ENCODE data around the gene MTG2. TPM values are rescaled to one million over a fixed set of nuclear protein-coding genes. Genes with fewer than 3 reads are reported as not detected.
A peak's percentile ranks its signal among the peaks of the same experiment; 100 is the strongest.

MTG2 gene
- total and polyA plus RNA-seq, 7 donors: 25.0 to 56.5 (median 40.4) TPM

GRCh38 chr20:62186096-62186426 is 3.2 kb downstream of the MTG2 start:
- Histone ChIP-seq H3K27me3 (ENCODE audit: insufficient read depth in 3 of 3, low read length in 2 of 3) (no peaks in the 10 kb centered on the region), H3K36me3 (ENCODE audit: insufficient read depth in 1 of 2, low read depth in 1 of 2) (peaks cover 0 to 26% of the 10 kb centered on the region in 2 donors), H3K4me1 (peaks cover 13% of the 10 kb centered on the region), H3K4me3 (no peak overlapping the region), H3K9me3 (no peaks in the 10 kb centered on the region), H3K27ac (no peak overlapping the region)
- ATAC-seq (no peak), DNase-seq (no peak)
- intact Hi-C loops (cut with DNase I): loop anchor here (10.0 kb wide), 1 partner anchor 199 kb away; the partner anchor contains the start of gene RPS21 (in 2 of the 2)
- 72 to 87% (median 73%) methylated on average over 3 of the region's 3 CpGs for WGBS, 3 donors
- no peak for TF ChIP-seq CTCF (IDR thresholded peaks at IDR 0.05)

- intact Hi-C loops (cut with DNase I): loop anchor here (10.0 kb wide), 1 partner anchor 198 kb away; the partner anchor contains the start of gene RPS21 (in 2 of the 2)
- 73 to 79% (median 74%) methylated on average over 13 of the region's 13 CpGs for WGBS, 3 donors
- Histone ChIP-seq H3K36me3 (ENCODE audit: insufficient read depth in 1 of 2, low read depth in 1 of 2) (peaks cover 0 to 27% of the 10 kb centered on the region in 2 donors), H3K4me3 (no peak overlapping the region), H3K4me1 (peaks cover 13% of the 10 kb centered on the region), H3K27me3 (ENCODE audit: insufficient read depth in 3 of 3, low read length in 2 of 3) (no peaks in the 10 kb centered on the region), H3K27ac (no peak overlapping the region), H3K9me3 (no peaks in the 10 kb centered on the region)
- ATAC-seq: no peak
- no peak for TF ChIP-seq CTCF (IDR thresholded peaks at IDR 0.05)
- DNase-seq: no peak
Observed at GRCh38 chr20:62186887-62187866, 4.3 kb downstream of the MTG2 start.

GRCh38 chr20:62190639-62191411 is 8.0 kb downstream of the MTG2 start:
- ATAC-seq (no peak), DNase-seq (peak in 1 of 2 donors; percentile 26)
- no peak overlapping the region for H3K27ac ChIP-seq
- 78 to 85% (median 81%) methylated on average over 25 of the region's 25 CpGs for WGBS, 3 donors
- intact Hi-C loops (cut with DNase I): no loop called here
- H3K27me3 ChIP-seq (ENCODE audit: insufficient read depth in 3 of 3, low read length in 2 of 3): no peaks in the 10 kb centered on the region
- H3K36me3 ChIP-seq (ENCODE audit: insufficient read depth in 1 of 2, low read depth in 1 of 2): peaks cover 0 to 55% of the 10 kb centered on the region in 2 donors
- H3K4me1 ChIP-seq: no peaks in the 10 kb centered on the region
- H3K9me3 ChIP-seq: no peaks in the 10 kb centered on the region
- H3K4me3 ChIP-seq: no peak overlapping the region
- no peak for TF ChIP-seq CTCF (IDR thresholded peaks at IDR 0.05)

- TF ChIP-seq CTCF (IDR thresholded peaks at IDR 0.05): no peak
- WGBS, 3 donors: 71 to 80% (median 71%) methylated on average over 14 of the region's 14 CpGs
- intact Hi-C loops (cut with DNase I): no loop called here
- DNase-seq (peak in 1 of 2 donors; percentile 29), ATAC-seq (peak in 3 of 4 donors; percentile 21 to 44 (median 24))
- Histone ChIP-seq H3K4me3 (no peak overlapping the region), H3K36me3 (ENCODE audit: insufficient read depth in 1 of 2, low read depth in 1 of 2) (peaks cover 0 to 66% of the 10 kb centered on the region in 2 donors), H3K27ac (no peak overlapping the region), H3K4me1 (no peaks in the 10 kb centered on the region), H3K9me3 (no peaks in the 10 kb centered on the region), H3K27me3 (ENCODE audit: insufficient read depth in 3 of 3, low read length in 2 of 3) (no peaks in the 10 kb centered on the region)
Observed at GRCh38 chr20:62191781-62192559, 9.1 kb downstream of the MTG2 start.

Data from psoas muscle (tissue), 8 donors.